ENCODE data around the gene TDG.

- TF ChIP-seq CTCF (IDR thresholded peaks at IDR 0.05; ENCODE audit: low read length) (no peak), EZH2 (IDR thresholded peaks at IDR 0.05; ENCODE audit: borderline replicate concordance, low read length) (no peak)
Measured at GRCh38 chr12:103958621-103959020, 7.1 kb upstream of the TDG start.
